Dermis blood vessel endothelial cell (primary cell): Measurements from ENCODE around the gene PPP1R15A. TPM values are rescaled to one million over a fixed set of nuclear protein-coding genes. Genes with fewer than 3 reads are reported as not detected.
"Not testable (repeated sequence)": the region's sequence is repeated elsewhere in the genome, so short reads cannot be mapped to it uniquely, and the experiment has no call there.

ENCODE experiments used
- DNase-seq: peaks from one replicate; pipeline ENCODE4 v3.0.0; 2010
- total RNA-seq: library from RNA; depleted of rRNA; stranded (reverse); fragments of >200 nt; gene quantifications from 2 replicates; pipeline ENCODE4 v1.2.3, GENCODE V29; 2014

Gene PPP1R15A
- total RNA-seq, result 39.2 and 59.6 TPM in 2 replicates

DNA sequence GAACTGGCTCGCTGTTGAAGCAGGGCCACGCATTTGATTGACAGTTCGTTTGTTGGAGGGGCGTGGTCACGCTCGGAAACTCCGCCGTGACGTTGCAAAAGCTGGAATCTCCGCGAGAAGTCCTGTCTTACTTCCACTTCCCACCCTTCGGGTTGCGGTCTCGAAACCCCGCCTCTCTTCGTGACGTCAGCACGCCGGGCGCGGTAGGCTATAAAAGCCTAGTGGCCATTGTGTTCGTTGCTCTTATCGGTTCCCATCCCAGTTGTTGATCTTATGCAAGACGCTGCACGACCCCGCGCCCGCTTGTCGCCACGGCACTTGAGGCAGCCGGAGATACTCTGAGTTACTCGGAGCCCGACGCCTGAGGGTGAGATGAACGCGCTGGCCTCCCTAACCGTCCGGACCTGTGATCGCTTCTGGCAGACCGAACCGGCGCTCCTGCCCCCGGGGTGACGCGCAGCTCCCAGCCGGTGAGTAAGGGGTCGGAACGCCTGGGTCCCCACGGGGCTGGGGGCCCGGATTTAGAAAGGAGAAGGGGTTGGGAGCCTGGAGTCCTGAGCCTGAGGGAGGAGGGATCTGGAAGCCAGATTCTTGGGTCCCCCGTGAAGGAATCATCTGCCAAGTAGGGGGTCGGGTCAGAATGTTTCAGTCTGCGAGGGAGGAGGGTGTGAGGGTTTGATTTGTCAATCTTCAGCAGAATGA lies at the start of gene PPP1R15A:
Gene PPP1R15A (plus strand): TSS at position 240 of the 702 bp plus-strand sequence. CDS start 813 bp downstream, outside the sequence.
- DNase-seq, result peak; percentile 98

DNA sequence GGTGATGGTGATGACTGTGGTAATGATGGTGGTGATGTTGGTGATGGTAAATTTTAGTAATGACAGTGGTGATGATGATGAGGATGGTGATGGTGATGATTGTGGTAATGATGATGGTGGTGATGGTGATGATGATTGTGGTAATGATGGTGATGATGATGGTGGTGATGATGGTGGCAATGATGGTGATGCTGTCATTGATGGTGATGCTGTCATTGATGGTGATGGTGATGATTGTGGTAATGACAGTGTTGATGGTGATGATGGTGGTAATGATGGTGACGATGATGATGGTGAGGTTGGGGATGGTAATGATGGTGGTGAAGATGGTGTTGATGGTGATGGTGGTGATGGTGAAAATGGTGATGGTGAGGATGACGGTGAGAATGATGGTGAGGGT lies 49.7 kb upstream of the PPP1R15A start:
- no peak for DNase-seq

DNA sequence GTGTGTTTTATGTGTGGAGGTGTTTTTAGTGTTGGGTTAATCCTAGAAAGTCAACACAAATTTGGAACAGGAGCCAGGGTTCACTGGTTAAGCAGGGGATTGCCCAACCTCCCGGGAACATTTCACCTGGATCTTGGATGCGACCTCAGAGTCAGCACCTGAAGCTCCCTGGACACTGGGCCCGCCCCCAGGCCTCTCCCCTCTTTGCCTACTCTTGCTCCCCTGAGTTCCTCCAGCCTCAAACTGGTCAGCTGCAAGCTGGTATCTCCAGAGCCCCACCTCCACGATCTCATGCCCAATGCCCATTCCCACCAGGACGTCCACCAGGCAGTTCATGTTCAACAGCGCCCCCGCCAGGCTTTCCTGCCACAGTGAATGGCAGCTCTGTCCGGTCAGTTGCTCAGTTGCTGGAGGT lies 45.6 kb upstream of the PPP1R15A start:
- no peak for DNase-seq

DNA sequence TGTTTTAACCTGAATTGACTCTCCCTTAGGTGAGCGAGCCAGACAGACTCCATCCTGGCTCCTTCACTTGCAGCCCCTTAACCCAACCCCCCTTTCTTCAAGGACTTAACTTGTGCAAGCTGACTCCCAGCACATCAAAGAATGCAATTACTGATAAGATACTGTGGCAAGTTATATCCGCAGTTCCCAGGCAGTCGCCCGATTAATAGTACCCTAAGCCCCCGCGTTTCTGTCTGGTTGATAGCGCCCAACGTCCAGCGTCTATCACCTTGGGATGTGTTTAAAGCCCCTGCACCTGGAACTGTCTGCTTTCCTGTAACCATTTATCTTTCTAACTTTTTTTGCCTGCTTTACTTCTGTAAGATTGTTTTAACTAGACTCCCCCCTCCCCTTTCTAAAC lies 42.1 kb upstream of the PPP1R15A start:
- DNase-seq, result no peak

DNA sequence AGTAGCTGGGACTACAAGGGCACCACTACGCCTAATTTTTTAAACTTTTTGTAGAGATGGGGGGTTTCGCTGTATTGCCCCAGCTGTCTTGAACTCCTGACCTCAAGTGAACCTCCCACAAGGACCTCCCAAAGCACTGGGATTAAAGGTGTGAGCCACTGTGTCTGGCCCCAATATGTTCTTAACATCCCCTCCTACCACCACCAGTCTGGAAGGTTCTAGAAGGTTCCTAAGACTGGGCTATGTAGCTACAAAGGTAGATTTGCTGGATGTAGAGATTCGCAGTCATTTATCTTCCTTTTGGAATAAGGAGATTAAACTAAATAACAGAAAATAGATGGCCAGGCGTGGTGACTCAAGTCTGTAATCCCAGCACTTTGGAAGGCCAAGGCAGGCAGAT lies 41.3 kb upstream of the PPP1R15A start:
- no peak for DNase-seq

DNA sequence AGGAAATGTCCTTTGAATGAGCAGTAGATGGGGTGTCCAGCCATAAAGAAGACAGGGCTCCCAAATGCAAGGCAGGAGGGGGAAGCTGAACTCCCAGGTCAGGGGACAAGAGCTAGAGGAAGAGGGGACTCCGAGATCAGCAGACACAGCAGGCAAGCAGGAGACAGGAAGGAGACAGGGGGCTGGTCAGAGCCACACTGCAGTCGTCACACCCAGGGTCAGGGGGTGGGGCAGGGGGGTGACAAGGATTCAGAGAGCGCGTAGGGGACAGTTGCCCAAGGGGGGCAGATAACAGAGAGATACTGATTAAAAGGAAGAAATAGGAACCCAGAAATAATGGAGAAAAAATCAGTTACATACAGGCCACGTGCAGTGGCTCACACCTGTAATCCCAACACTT lies 39.2 kb upstream of the PPP1R15A start:
- no peak for DNase-seq

DNA sequence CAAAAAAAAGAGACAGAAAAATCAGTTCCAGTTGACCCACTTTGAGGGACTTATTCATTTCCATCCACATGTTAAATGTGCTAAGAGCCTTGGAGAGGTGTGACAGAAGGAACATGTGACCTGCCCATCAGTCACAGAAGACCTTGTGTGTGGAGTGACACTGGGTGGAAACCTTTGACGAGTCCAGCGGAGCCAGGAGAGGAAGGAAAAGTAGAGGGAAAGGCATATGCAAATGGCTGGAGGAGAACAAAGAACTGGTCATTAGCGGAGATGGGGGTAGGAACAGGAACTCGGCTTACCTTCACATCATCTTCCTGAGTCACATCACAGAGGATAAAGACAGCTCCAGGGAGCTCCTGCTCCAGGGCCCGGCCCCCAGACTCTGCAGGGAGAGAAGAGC lies 38.2 kb upstream of the PPP1R15A start:
- peak; percentile 19 for DNase-seq

DNA sequence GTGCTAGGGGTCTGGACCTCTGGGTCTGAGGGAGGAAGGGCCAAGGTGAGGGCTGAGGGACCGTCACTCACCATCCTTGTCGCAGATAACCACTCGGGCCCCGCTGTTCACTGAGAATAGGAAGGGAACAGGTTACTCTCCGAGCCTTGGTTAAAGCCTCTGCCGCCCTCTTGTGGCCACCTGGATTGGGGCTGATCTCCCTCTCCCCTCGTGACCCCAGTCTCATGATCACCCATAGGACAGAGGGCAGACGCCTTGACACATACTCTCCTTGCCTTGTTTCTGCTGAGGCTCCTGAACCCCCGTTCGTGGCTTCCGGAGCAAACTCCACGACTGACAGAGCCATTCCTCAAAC lies 36.5 kb upstream of the PPP1R15A start:
- peak; percentile 93 for DNase-seq

DNA sequence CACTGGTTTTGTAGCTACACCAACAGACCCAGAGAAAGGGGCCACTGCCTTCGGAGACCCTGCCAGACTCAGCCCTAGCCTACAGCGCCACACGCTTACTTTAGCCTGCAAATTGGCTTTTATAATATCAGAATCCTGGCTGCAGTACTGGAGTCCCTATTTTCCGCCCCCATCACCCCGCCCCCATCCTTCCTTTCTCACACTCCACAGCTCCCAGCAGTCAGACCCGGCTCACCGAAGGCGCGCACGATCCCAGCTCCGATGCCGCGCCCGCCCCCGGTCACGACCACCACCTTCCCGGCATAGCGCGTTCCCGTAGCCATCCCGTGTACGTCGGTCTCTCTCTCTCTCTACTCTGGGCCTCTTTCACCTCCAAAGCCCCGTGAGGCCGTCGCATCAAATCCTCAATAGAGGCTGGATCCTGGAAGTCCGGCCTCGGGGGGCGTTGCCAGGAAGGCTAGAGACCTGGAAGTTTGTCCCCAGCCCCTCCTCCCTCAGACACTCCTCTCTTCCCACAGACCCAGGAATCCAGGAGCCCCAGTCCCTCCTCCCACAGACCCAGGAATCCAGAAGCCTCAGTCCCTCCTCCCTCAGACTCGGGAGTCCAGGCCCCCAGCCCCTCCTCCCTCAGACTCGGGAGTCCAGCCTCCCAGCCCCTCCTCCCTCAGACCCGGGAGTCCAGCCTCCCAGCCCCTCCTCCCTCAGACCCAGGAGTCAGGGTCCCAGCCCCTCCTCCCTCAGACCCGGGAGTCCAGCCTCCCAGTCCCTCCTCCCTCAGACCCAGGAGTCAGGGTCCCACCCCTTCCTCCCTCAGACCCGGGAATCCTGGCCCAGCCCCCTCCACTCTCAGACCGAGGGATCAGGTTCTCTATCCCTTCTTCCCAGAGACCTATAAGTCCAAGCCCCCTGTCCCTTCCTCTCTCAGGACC lies 35.9 kb upstream of the PPP1R15A start, which contains the start of gene HSD17B14:
Gene HSD17B14 (minus strand): TSS at position 403 of the 929 bp plus-strand sequence. CDS start 80 bp downstream, at position 323.
- peak; percentile 57 for DNase-seq

DNA sequence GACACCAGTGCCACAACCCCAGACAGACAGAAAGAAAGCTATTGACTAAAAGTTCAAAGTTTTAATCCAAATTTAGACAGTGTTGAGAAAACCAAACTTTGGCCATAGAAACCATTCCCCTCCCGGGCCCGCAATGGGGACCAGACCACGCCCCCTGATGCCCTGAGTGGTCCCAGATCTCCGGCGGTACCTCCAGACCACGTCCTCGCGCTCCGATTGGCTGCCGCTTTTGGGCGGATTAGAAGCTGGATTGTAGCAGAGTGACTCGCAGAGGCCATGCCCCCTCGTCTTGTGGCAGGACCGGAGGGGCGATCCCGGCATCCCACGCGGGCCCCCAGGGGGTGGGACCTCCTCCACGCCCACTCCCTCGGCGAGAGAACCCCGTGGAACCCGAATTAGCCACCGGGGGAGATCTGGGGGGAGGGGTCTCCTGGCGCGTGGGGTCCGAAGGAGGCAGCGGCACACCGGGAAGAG lies 35.1 kb upstream of the PPP1R15A start:
- DNase-seq, result peak; percentile 88

DNA sequence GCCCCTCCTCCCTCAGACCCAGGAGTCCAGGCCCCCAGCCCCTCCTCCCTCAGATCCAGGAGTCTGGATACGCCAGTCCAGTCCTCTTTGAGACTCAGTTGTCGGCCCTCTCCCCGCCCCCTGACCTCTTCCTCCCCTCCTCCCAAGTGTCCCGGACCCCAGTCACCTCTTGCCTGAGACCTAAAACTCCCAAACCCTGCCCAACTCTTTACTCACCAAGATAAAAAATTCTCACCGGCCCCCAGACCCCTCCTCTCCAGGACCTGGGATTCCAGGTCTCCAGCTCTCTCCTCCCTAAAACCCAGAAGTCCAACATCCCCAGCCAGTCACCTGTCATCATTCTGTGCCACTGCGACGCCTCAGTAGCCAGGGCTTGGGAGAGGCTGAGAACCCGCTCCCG lies 34.5 kb upstream of the PPP1R15A start:
- DNase-seq, result no peak

DNA sequence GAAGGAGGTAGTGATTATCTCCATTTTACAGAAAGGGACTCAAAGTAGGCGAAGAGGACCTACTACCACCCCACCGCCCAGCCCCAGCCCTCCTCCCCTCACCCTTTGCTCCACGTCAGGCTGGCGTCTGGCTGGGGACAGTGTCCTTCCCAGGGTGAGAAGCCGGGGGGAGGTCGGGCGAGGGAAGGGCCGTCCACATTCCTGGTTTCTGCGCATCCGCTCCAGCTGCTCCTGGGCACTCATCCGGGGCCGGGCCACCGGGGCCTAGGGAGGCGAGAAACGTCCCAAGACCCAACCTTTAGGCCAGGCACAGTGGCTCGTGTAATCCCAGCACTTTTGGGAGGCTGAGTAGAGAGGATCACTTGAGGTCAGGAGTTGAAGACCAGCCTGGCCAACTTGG lies 31.2 kb upstream of the PPP1R15A start:
- no peak for DNase-seq

DNA sequence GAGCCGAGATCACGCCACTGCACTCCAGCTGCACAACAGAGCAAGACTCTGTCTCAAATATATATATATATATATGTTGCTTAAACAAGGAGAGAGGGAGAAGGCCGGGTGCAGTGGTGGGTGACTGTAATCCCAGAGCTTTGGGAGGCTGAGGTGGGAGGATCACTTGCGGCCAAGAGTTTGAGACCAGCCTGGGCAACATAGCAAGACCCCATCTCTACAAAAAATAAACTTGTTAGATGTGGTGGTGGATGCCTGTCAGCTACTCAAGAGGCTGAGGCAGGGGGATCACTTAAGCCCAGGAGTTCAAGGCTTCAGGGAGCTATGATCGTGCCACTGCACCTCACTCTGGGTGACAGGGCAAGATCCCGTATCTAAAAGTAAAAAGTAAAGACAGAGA lies 30.6 kb upstream of the PPP1R15A start:
- no peak for DNase-seq

DNA sequence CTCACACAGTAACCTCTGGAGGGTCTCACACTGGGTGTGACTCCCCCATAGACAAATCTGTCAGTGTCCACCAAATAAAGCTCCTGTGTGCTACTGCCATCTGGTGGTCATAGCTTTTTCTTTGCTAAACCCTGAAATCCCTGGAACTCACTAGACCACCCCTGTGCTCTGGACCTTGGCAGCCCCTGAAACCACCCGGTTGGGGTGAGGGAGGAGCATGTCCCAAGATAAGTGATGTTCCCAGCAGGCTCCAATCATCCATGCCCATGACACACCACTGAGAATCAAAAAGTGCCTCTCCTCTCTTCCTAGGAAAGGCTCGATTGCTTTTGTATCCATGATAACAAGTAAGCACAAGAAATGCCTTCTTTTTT lies 29.4 kb upstream of the PPP1R15A start:
- peak; percentile 78 for DNase-seq

DNA sequence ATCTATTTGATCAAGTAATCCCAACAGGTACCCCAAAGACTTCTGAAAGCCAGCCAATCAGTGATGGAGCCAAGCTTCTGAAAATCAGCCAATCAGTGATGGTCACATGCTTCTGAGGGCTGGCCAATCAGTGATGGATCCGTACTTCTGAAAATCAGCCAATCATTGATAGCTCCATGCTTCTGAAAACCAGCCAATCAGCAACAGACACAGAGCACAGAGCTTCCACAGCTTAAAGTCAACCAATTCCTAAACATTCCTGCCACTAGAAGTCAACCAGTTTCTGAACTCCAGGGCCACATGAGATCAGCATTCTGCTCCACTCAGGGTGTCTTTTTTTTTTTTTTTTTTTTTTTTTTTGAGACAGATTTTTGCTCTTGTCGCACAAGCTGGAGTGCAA lies 27.7 kb upstream of the PPP1R15A start:
- peak; percentile 52 for DNase-seq

DNA sequence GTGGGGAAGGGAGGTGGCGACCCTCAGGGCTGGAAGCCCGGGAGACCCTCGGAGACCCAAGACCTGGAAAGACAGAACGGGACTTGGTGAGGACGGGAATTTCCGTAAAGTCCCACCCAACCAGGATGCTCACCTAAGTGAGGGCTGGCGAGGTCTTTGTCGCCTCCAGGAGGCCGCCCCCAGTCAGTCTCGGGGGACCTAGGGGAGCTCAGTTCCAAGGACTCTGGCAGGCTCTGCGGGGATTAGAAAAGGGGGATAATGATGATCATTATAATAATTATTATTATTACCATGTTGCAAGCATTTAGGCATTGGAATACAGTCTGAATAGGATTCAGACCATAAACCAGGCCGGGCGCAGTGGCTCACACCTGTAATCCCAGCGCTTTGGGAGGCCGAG lies 26.8 kb upstream of the PPP1R15A start:
- DNase-seq, result no peak

DNA sequence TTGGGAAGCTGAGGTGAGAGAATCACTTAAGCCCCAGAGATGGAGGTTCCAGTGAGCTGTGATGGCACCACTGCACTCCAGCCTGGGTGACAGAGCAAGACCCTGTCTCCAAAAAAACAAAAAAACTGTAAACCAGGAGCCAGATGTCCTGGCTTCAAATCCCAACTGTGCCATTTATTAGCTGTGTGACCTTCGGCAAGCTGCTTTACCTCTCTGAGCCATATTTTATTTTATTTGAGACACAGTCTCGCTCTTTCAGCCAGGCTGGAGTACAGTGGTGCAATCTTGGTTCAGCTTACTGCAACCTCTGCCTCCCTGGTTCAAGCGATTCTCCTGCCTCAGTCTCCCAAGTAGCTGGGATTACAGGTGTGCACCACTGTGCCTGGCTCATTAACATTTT lies 25.6 kb upstream of the PPP1R15A start:
- DNase-seq, result not testable (repeated sequence)

DNA sequence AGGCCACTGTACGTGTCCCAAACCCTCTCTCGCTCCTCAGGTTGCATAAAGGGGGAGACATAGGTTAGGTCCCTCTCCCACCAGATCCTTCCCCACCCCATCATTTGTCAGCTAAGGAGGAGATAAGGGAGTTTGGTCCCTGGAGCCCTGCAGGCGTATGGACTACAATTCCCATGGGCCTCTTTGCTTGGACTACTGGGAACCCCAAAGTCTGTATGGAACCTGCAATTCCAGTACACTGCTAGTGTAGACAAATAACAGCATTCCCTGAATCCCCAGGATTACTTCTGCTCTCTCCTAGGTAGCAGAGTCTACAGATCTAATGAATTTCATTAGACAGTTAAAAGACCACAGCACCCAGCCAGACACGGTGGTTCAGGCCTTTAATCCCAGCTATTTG lies 19.9 kb upstream of the PPP1R15A start:
- no peak for DNase-seq

DNA sequence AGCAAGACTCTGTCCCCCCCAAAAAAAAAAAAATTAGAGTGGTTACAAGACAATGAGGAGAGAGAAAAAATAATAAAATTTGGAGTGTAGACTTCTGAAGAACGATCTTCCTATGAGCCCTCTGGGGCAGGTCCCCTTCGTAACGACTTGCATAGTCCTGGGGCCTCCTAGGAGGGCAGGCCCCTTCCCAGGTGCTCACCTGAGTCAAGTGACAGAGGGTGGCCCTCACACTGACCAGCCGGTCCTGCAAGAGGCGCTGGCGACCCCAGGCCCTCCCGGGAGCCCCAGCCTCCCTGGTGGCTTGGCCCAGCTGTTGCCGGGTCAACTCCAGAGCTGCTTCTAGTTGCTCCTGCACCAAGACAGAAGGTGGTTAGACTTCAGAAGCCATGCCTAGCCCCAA lies 18.7 kb upstream of the PPP1R15A start:
- DNase-seq, result no peak

DNA sequence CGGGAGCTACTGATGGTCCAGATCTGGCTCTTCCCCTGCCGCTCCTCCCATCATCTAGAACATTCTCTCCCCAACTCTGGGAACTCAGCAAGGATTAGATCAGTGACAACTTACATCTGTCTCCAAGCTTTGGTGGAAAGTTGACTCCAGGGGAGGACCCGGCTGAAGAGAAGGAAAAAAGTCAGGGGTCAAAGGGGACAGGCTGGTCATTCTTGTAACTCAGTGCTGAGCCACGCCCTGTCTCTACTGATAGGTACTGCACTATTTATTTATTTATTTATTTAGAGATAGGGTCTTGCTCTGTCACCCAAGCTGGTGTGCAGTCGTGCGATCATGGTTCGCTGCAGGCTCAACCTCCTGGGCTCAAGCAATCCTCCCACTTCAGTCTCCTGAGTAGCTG lies 18.1 kb upstream of the PPP1R15A start:
- no peak for DNase-seq

DNA sequence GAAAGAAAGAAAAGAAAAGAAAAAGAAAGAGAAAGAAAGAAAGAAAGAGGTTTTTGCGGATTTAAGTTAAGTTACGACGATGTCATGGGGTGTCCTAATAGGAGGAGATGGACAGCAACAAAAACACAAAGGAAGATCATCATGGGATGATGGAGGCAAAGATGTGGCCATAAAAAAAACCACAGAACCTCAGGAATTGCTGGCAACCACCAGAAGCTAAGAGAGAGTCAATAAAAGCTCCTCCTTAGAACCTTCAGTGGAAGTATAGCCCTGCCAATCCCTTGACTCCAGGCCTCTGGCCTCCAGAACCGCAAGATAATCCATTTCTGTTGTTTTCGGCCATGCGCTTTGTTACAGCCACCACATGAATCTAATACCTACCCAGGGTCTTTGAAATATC lies 15.3 kb upstream of the PPP1R15A start:
- no peak for DNase-seq

DNA sequence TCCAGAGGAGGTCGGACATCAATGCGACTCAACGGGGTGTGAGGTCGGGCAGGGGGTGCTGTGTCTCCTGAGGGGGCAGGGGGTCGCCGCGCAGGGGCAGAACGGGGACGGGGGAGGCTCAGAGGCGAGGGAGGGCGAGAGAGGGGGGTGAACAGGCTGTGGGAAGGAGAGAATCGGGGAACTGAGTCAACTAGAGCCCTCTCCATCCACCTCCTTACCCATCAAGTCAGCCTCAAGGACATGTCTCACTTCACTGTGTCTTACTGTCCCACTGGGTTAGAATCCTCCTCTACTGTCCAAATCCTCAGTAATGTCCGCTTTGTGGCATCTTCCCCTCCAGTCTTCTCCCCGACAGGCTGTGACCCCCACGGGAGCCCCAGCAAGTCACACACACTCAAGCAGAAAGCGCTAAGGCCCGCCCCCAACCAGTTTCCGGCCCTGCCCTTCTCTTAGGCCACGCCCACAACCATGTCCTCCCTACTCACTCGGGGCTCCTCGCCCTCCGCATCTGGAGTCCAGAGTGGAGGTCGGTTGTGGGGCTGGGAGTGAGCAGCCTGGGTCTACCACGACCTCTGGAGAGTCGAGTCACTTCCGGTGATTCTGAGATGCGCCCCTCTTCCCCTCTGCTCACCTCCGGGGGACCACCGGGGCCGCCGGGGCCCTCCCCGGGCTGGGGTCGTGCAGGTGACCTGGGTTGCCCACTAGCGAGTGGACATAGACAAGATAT lies 13.1 kb upstream of the PPP1R15A start:
- no peak for DNase-seq
